ENCODE data around the gene PRKN.

PRKN gene

DNA sequence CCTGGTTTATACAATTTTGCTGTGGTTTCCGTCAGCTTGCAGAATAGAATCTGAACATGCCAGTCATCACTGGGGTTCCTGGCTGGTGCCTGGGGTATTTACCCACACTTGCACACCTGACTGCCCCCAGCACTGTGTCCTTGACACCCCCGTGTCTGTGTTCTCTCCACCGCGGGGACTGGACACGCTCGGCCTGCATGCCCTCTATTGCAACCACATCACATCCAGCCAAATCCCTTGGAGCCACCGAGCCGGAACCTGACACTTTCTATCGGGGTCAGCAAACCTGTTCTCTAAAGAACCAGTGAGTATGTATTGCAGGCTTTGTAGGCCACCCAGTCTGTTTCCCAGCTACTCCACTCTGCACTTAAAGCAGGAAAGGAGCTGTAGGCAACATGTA is 527.5 kb downstream of the PRKN start:
- TF ChIP-seq, protein P1, sequence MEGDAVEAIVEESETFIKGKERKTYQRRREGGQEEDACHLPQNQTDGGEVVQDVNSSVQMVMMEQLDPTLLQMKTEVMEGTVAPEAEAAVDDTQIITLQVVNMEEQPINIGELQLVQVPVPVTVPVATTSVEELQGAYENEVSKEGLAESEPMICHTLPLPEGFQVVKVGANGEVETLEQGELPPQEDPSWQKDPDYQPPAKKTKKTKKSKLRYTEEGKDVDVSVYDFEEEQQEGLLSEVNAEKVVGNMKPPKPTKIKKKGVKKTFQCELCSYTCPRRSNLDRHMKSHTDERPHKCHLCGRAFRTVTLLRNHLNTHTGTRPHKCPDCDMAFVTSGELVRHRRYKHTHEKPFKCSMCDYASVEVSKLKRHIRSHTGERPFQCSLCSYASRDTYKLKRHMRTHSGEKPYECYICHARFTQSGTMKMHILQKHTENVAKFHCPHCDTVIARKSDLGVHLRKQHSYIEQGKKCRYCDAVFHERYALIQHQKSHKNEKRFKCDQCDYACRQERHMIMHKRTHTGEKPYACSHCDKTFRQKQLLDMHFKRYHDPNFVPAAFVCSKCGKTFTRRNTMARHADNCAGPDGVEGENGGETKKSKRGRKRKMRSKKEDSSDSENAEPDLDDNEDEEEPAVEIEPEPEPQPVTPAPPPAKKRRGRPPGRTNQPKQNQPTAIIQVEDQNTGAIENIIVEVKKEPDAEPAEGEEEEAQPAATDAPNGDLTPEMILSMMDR (IDR thresholded peaks at IDR 0.05; ENCODE audit: low read depth, low read length, missing control alignments): no peak

DNA sequence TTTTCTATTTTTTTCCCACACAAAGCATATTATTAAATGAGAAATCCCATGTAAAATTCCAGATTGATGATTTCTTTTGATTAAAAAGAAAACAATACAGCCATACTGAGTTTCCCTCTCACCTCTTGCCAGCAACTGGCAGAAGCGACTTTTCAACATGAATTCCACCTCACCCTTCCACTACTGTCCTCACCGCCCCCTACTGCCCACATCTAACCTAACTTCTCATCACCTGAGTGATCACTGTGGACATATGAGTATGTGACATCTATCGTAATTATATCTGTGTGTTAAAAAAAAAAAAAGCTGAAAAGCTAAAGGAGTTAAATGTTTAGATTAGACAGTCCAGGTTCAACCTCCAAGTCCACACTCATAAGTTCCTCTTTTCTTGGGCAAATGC is 528.6 kb downstream of the PRKN start:
- DNase-seq (ENCODE audit: low read depth): no peak

More for the DNA sequence above, 527.5 kb downstream of the PRKN start:
- H3K4me3 ChIP-seq (ENCODE audit: low read depth, low read length): no peak overlapping the region
- DNase-seq (ENCODE audit: low read depth): no peak

DNA sequence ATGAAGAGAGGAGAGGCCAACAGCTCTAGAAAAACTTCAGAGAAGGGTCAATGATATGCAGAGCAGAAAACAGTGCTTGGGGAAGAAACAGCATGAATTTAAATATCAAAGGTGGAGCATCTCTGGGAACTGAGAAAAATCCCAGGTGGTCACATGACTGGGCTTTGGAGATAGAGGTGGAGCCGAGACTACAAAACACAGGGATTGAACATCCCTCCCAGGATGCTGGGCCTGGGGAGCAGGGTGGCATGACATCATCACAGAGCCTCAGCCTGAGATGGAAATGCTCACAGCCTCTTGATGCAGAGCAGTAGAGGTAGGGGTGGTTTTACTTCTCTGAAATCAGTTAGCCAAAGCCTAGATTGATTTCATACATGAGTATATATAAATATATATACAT is 529.5 kb downstream of the PRKN start:
- DNase-seq (ENCODE audit: low read depth): no peak
- no peak overlapping the region for H3K4me3 ChIP-seq (ENCODE audit: low read depth, low read length)
- TF ChIP-seq, protein P1 (IDR thresholded peaks at IDR 0.05; ENCODE audit: low read depth, low read length, missing control alignments): no peak

More for the DNA sequence above, 528.6 kb downstream of the PRKN start:
- H3K4me3 ChIP-seq (ENCODE audit: low read depth, low read length): no peak overlapping the region
- TF ChIP-seq, protein P1 (IDR thresholded peaks at IDR 0.05; ENCODE audit: low read depth, low read length, missing control alignments): no peak

DNA sequence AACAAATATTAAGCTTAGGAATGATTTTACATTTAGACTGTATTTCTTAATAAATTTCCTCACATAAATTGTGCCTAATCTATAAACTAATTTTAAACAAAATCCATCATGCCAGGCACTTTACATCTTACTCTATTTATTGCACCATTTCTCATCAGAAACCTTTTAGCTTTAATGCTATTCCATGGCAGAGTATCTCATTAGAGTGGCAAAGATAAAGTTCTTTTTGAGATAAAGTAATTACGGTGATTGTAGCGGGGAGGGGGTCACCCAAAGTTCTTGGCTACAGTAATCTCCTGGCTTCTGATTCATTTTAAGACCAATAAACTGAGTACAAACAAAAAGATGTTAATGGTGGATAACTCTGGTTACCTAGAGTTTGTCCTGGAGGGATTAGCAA is 532.1 kb downstream of the PRKN start:
- TF ChIP-seq, protein P1 (IDR thresholded peaks at IDR 0.05; ENCODE audit: low read depth, low read length, missing control alignments): no peak
- DNase-seq (ENCODE audit: low read depth): no peak
- H3K4me3 ChIP-seq (ENCODE audit: low read depth, low read length): no peak overlapping the region

DNA sequence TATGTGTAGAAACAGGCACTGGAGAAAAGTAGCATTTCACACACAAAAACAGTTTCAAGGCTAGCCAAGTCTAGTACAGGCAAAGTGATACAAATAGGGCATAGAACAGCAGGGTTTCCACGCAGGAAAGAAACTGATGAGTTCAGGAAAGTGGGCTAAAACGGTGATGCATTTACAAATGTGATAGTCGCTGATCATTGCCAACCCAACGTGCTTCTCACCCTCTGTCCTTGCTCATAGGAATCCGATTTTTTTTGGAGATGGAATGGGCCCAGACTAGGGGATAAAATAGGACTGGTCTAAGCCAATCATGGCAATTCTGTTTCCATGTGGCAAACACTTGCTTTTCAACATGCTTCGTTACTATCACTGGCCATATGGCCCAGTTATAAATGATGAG is 536.6 kb downstream of the PRKN start:
- no peak overlapping the region for H3K4me3 ChIP-seq (ENCODE audit: low read depth, low read length)
- TF ChIP-seq, protein P1 (IDR thresholded peaks at IDR 0.05; ENCODE audit: low read depth, low read length, missing control alignments): no peak
- DNase-seq (ENCODE audit: low read depth): no peak

DNA sequence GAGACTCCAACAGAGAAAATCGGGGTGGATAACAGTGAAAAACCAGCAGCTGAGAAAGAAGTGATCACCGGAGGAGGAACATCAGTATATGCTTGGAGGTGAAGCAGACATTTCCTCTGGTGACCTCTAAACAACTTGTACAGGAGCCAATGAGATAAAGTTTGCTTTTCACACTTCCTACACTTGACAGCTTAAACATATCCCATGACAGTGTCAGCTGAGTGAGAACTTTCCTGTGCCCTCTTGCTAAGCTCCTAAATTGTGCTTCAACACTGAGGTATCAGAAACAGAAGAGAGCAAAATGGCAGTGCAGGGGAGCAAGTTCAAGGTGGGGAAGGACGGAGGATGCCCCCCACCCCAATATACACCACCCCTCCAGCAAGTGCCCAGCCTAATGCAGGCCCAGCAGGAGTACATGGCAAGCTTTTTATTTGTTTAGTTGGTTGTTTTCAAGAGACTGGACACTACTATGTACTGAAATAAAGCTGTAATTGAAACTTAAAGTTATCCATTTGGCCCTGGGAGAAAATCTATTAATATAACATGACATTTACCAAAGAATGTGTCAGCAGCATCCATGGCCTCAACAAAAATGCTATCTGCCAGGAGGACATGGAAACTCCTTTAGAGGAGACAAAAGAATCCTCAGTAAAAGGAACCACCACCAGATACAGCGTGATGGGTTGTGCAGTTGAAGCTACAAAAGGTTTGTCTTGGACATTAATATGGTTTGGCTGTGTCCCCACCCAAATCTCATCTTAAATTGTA is 540.2 kb downstream of the PRKN start:
- H3K4me3 ChIP-seq (ENCODE audit: low read depth, low read length): no peak overlapping the region
- no peak for DNase-seq (ENCODE audit: low read depth)
- TF ChIP-seq, protein P1 (IDR thresholded peaks at IDR 0.05; ENCODE audit: low read depth, low read length, missing control alignments): no peak

DNA sequence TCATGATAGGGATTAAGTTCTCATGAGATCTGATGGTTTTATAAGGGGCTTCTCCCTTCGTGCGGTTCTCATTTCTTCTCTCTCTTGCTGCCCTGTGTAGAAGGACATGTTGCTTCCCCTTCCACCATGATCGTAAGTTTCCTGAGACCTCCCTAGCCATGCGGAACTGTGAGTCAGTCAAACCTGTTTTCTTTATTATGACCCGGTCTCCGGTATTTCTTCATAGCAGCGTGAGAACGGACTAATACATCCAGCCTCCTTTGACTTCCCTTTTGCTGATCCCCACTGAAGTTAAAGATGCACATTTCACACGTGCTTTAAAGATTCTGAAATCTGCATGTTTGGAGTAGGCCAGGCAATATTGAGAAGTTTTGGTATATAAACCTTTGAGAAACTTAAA is 543.1 kb downstream of the PRKN start:
- TF ChIP-seq, protein P1 (IDR thresholded peaks at IDR 0.05; ENCODE audit: low read depth, low read length, missing control alignments): no peak
- DNase-seq (ENCODE audit: low read depth): no peak
- H3K4me3 ChIP-seq (ENCODE audit: low read depth, low read length): no peak overlapping the region

Measured in GM12864 (cell line).